ENCODE results near the gene ARHGEF19.
A peak's percentile ranks its signal among the peaks of the same experiment; 100 is the strongest.

Gene ARHGEF19

GRCh38 chr1:16209132-16209846 is 3.2 kb downstream of the ARHGEF19 start:
- no peaks in the 10 kb centered on the region for H3K36me3 ChIP-seq (replicated peaks; ENCODE audit: low read depth, low read length)
- H3K9ac ChIP-seq (ENCODE audit: low read length) = no peak overlapping the region
- no peak overlapping the region for H2AFZ ChIP-seq (ENCODE audit: low read depth, low read length)
- no peaks in the 10 kb centered on the region for H4K20me1 ChIP-seq (ENCODE audit: insufficient read depth, low read length)
- TF ChIP-seq CTCF (IDR thresholded peaks at IDR 0.05; ENCODE audit: low read depth, low read length) = no peak
- no peak for TF ChIP-seq EZH2phosphoT487 (IDR thresholded peaks at IDR 0.05; ENCODE audit: low read depth)
- no peaks in the 10 kb centered on the region for H3K79me2 ChIP-seq (ENCODE audit: low read length)
- no peak overlapping the region for H3K4me2 ChIP-seq (ENCODE audit: low read length)
- no peaks in the 10 kb centered on the region for H3K9me3 ChIP-seq (ENCODE audit: insufficient read depth, low read length)
- no peak overlapping the region for H3K27ac ChIP-seq (ENCODE audit: low read length)
- no peaks in the 10 kb centered on the region for H3K27me3 ChIP-seq (ENCODE audit: low read depth, low read length)
- no peak overlapping the region for H3K4me3 ChIP-seq (ENCODE audit: low read length)
- H3K4me1 ChIP-seq (ENCODE audit: low read length) = peaks cover 8% of the 10 kb centered on the region; the same call in 1 of the 2 replicates

- Histone ChIP-seq H3K4me1 (ENCODE audit: low read length) (peaks cover 8% of the 10 kb centered on the region; the same call in 1 of the 2 replicates), H3K4me2 (ENCODE audit: low read length) (no peak overlapping the region), H3K79me2 (ENCODE audit: low read length) (no peaks in the 10 kb centered on the region), H4K20me1 (ENCODE audit: insufficient read depth, low read length) (no peaks in the 10 kb centered on the region), H3K9me3 (ENCODE audit: insufficient read depth, low read length) (no peaks in the 10 kb centered on the region), H3K4me3 (ENCODE audit: low read length) (no peak overlapping the region), H3K36me3 (replicated peaks; ENCODE audit: low read depth, low read length) (no peaks in the 10 kb centered on the region), H3K9ac (ENCODE audit: low read length) (no peak overlapping the region), H3K27me3 (ENCODE audit: low read depth, low read length) (no peaks in the 10 kb centered on the region), H2AFZ (ENCODE audit: low read depth, low read length) (no peak overlapping the region), H3K27ac (ENCODE audit: low read length) (no peak overlapping the region)
- TF ChIP-seq CTCF (IDR thresholded peaks at IDR 0.05; ENCODE audit: low read depth, low read length) (no peak), EZH2phosphoT487 (IDR thresholded peaks at IDR 0.05; ENCODE audit: low read depth) (no peak)
These were observed 4.0 kb downstream of the ARHGEF19 start for GRCh38 chr1:16208270-16208987.

GRCh38 chr1:16207318-16208269 is 4.9 kb downstream of the ARHGEF19 start:
- no peaks in the 10 kb centered on the region for H4K20me1 ChIP-seq (ENCODE audit: insufficient read depth, low read length)
- H3K79me2 ChIP-seq (ENCODE audit: low read length) = no peaks in the 10 kb centered on the region
- H3K36me3 ChIP-seq (replicated peaks; ENCODE audit: low read depth, low read length) = no peaks in the 10 kb centered on the region
- peak overlapping the region; percentile 80 for H3K4me2 ChIP-seq (ENCODE audit: low read length)
- no peak overlapping the region for H2AFZ ChIP-seq (ENCODE audit: low read depth, low read length)
- no peaks in the 10 kb centered on the region for H3K9me3 ChIP-seq (ENCODE audit: insufficient read depth, low read length)
- peak overlapping the region; percentile 76 for H3K9ac ChIP-seq (ENCODE audit: low read length)
- TF ChIP-seq CTCF (IDR thresholded peaks at IDR 0.05; ENCODE audit: low read depth, low read length) = no peak
- TF ChIP-seq EZH2phosphoT487 (IDR thresholded peaks at IDR 0.05; ENCODE audit: low read depth) = no peak
- H3K4me3 ChIP-seq (ENCODE audit: low read length) = peak overlapping the region; percentile 87
- H3K27me3 ChIP-seq (ENCODE audit: low read depth, low read length) = no peaks in the 10 kb centered on the region
- peak overlapping the region; percentile 72 for H3K27ac ChIP-seq (ENCODE audit: low read length)
- H3K4me1 ChIP-seq (ENCODE audit: low read length) = peaks cover 8% of the 10 kb centered on the region; the same call in 1 of the 2 replicates

Data from OCI-LY3 (cell line).